Measurements from ENCODE around the gene GRM8.

- TF ChIP-seq EZH2 (IDR thresholded peaks at IDR 0.05; ENCODE audit: borderline replicate concordance, low read depth, low read length, severe bottlenecking): no peak
- TF ChIP-seq CTCF (IDR thresholded peaks at IDR 0.05; ENCODE audit: borderline replicate concordance, extremely low read depth, low read length, poor library complexity, severe bottlenecking): no peak
These were observed 217.4 kb downstream of the GRM8 start for GRCh38 chr7:127035203-127035849.

All from DND-41 (cell line).